HL-60 (cell line): Measurements from ENCODE around the gene DEDD.

ENCODE experiments used
- DNase-seq, 2 experiments: peaks; one replicate each; pipeline ENCODE4 v3.0.0-alpha.2; 2010 to 2020; ENCODE audit warnings: low read depth in 1 of 2, low spot score in 1 of 2
- H3K27ac ChIP-seq: fragments of 250-450 bp; sonication (Bioruptor Pico); replicated peaks from 2 replicates; pipeline ENCODE4 v1.5.1; 2020; ENCODE audit warnings: mild to moderate bottlenecking, moderate library complexity
- H3K27me3 ChIP-seq: fragments of 250-450 bp; sonication (Bioruptor Pico); 2 replicates; pipeline ENCODE4 v1.5.1; 2021; ENCODE audit warnings: mild to moderate bottlenecking, moderate library complexity; ENCODE audit not compliant: insufficient read depth, poor library complexity, severe bottlenecking
- H3K4me3 ChIP-seq: replicated peaks from 2 replicates; pipeline ENCODE4 v1.5.1; 2011; ENCODE audit warnings: mild to moderate bottlenecking, control low read depth, low read length; ENCODE audit not compliant: insufficient read depth
- CTCF ChIP-seq: IDR thresholded peaks from one replicate; pipeline ENCODE4 v1.5.1; 2011; ENCODE audit warnings: low read length, control low read depth, inconsistent platforms; ENCODE audit not compliant: insufficient read depth
- GABPA ChIP-seq: IDR thresholded peaks from 2 replicates; pipeline ENCODE4 v1.6.1; 2012; ENCODE audit warnings: low read depth
- POLR2AphosphoS5 ChIP-seq: IDR thresholded peaks from 2 replicates; pipeline ENCODE4 v1.6.1; 2012; ENCODE audit warnings: low read depth
- REST ChIP-seq: IDR thresholded peaks from 2 replicates; pipeline ENCODE4 v1.6.1; 2012; ENCODE audit warnings: low read depth; ENCODE audit not compliant: insufficient replicate concordance
- SPI1 ChIP-seq: IDR thresholded peaks from 2 replicates; pipeline ENCODE4 v1.6.1; 2012; ENCODE audit warnings: low read depth, mild to moderate bottlenecking, borderline replicate concordance

The DEDD gene

GRCh38 chr1:161079436-161080110 lies 52.9 kb downstream of the DEDD start:
- no peaks in the 10 kb centered on the region for H3K27me3 ChIP-seq
- no peak for TF ChIP-seq SPI1
- TF ChIP-seq CTCF: no peak
- no peak for TF ChIP-seq POLR2AphosphoS5
- no peak for TF ChIP-seq GABPA
- TF ChIP-seq REST: no peak
- H3K4me3 ChIP-seq: no peak overlapping the region
- H3K27ac ChIP-seq: no peak overlapping the region
- no peak for DNase-seq

GRCh38 chr1:161077426-161077825 lies 55.0 kb downstream of the DEDD start:
- H3K27ac ChIP-seq: no peak overlapping the region
- no peak for DNase-seq
- no peak for TF ChIP-seq REST
- TF ChIP-seq GABPA: no peak
- no peak for TF ChIP-seq CTCF
- TF ChIP-seq POLR2AphosphoS5: no peak
- TF ChIP-seq SPI1: no peak
- H3K4me3 ChIP-seq: no peak overlapping the region
- H3K27me3 ChIP-seq: no peaks in the 10 kb centered on the region

- no peak for DNase-seq
- no peak for TF ChIP-seq POLR2AphosphoS5
- H3K27ac ChIP-seq: no peak overlapping the region
Observed at GRCh38 chr1:161076410-161076809, 56.1 kb downstream of the DEDD start.

GRCh38 chr1:161074676-161075368 lies 57.6 kb downstream of the DEDD start:
- Histone ChIP-seq H3K27me3 (no peaks in the 10 kb centered on the region), H3K27ac (no peak overlapping the region), H3K4me3 (no peak overlapping the region)
- TF ChIP-seq GABPA: no peak
- TF ChIP-seq CTCF: no peak
- no peak for TF ChIP-seq SPI1
- no peak for TF ChIP-seq POLR2AphosphoS5
- TF ChIP-seq REST: no peak
- no peak for DNase-seq

More at GRCh38 chr1:161076410-161076809, 56.1 kb downstream of the DEDD start:
- H3K4me3 ChIP-seq: no peak overlapping the region
- no peaks in the 10 kb centered on the region for H3K27me3 ChIP-seq
